Loucy (cell line): ENCODE results near the gene SLAIN2.

Source experiments
- H2AFZ ChIP-seq: fragments of 200-600 bp; sonication (generic); 2 replicates; pipeline ENCODE4 v1.6.0; 2016; ENCODE audit warnings: antibody characterized with exemption, mild to moderate bottlenecking, low read length, moderate library complexity
- H3F3A ChIP-seq: fragments of 200-600 bp; 2 replicates; pipeline ENCODE4 v1.6.0; 2016; ENCODE audit warnings: antibody characterized with exemption, low read depth, mild to moderate bottlenecking
- H3K27me3 ChIP-seq: fragments of 200-600 bp; sonication (generic); 2 replicates; pipeline ENCODE4 v1.6.1; 2014; ENCODE audit warnings: low read length, mild to moderate bottlenecking; ENCODE audit not compliant: insufficient read depth, poor library complexity, severe bottlenecking
- H3K36me3 ChIP-seq: fragments of 200-600 bp; sonication (generic); 2 replicates; pipeline ENCODE4 v1.6.1; 2016; ENCODE audit warnings: low read length; ENCODE audit not compliant: insufficient read depth
- H3K4me1 ChIP-seq: fragments of 200-600 bp; sonication (generic); 2 replicates; pipeline ENCODE4 v1.5.1; 2014; ENCODE audit warnings: low read length, mild to moderate bottlenecking; ENCODE audit not compliant: insufficient read depth, poor library complexity, severe bottlenecking
- H3K4me2 ChIP-seq: fragments of 200-600 bp; sonication (generic); 2 replicates; pipeline ENCODE4 v1.6.0; 2014; ENCODE audit warnings: antibody characterized with exemption, low read length, low read depth, mild to moderate bottlenecking; ENCODE audit not compliant: poor library complexity, severe bottlenecking
- H3K4me3 ChIP-seq: fragments of 200-600 bp; sonication (generic); 2 replicates; pipeline ENCODE4 v1.5.1; 2014; ENCODE audit warnings: low read length, mild to moderate bottlenecking, mixed read lengths; ENCODE audit not compliant: poor library complexity, severe bottlenecking
- H3K79me2 ChIP-seq: fragments of 200-600 bp; sonication (generic); 2 replicates; pipeline ENCODE4 v1.6.1; 2014; ENCODE audit warnings: low read length; ENCODE audit not compliant: insufficient read depth
- H3K9ac ChIP-seq: fragments of 200-600 bp; sonication (generic); 2 replicates; pipeline ENCODE4 v1.6.0; 2014; ENCODE audit warnings: mild to moderate bottlenecking, low read depth, low read length, moderate library complexity; ENCODE audit not compliant: poor library complexity, severe bottlenecking
- H3K9me2 ChIP-seq: fragments of 200-600 bp; sonication (generic); replicated peaks from 2 replicates; pipeline ENCODE4 v1.6.1; 2016; ENCODE audit warnings: low read depth, low read length, mixed read lengths
- H3K9me3 ChIP-seq: fragments of 200-600 bp; sonication (generic); 2 replicates; pipeline ENCODE4 v1.6.1; 2014; ENCODE audit warnings: mild to moderate bottlenecking, antibody characterized with exemption, low read length, low read depth; ENCODE audit not compliant: insufficient read depth
- H4K20me1 ChIP-seq: fragments of 200-600 bp; sonication (generic); 2 replicates; pipeline ENCODE4 v1.6.0; 2014; ENCODE audit warnings: antibody characterized with exemption, low read length, mild to moderate bottlenecking; ENCODE audit not compliant: insufficient read depth, poor library complexity, severe bottlenecking
- EZH2phosphoT487 ChIP-seq: fragments of 200-600 bp; IDR thresholded peaks from 2 replicates; pipeline ENCODE4 v1.6.1; 2018; ENCODE audit warnings: antibody characterized with exemption, mild to moderate bottlenecking, moderate library complexity, borderline replicate concordance
- TF ChIP-seq, protein P1 (sequence below): fragments of 200-600 bp; sonication (generic); conservative IDR thresholded peaks from 2 replicates; pipeline ENCODE4 v1.5.1; 2014; ENCODE audit warnings: mild to moderate bottlenecking, antibody characterized with exemption, low read length

The SLAIN2 gene

GRCh38 chr4:48445704-48446103 is 104.4 kb downstream of the SLAIN2 start:
- no peaks in the 10 kb centered on the region for H3K4me1 ChIP-seq
- H3K9ac ChIP-seq, result no peak overlapping the region
- H3K9me2 ChIP-seq, result no peaks in the 10 kb centered on the region
- no peaks in the 10 kb centered on the region for H3K79me2 ChIP-seq
- H3K27me3 ChIP-seq, result no peaks in the 10 kb centered on the region
- H3K4me3 ChIP-seq, result no peak overlapping the region
- H3K9me3 ChIP-seq, result no peaks in the 10 kb centered on the region
- H3K36me3 ChIP-seq, result no peaks in the 10 kb centered on the region
- H4K20me1 ChIP-seq, result no peaks in the 10 kb centered on the region
- H3F3A ChIP-seq, result no peaks in the 10 kb centered on the region
- no peak overlapping the region for H3K4me2 ChIP-seq
- TF ChIP-seq, protein P1, sequence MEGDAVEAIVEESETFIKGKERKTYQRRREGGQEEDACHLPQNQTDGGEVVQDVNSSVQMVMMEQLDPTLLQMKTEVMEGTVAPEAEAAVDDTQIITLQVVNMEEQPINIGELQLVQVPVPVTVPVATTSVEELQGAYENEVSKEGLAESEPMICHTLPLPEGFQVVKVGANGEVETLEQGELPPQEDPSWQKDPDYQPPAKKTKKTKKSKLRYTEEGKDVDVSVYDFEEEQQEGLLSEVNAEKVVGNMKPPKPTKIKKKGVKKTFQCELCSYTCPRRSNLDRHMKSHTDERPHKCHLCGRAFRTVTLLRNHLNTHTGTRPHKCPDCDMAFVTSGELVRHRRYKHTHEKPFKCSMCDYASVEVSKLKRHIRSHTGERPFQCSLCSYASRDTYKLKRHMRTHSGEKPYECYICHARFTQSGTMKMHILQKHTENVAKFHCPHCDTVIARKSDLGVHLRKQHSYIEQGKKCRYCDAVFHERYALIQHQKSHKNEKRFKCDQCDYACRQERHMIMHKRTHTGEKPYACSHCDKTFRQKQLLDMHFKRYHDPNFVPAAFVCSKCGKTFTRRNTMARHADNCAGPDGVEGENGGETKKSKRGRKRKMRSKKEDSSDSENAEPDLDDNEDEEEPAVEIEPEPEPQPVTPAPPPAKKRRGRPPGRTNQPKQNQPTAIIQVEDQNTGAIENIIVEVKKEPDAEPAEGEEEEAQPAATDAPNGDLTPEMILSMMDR, result peak; percentile 36; the same call in 1 of the 2 replicates
- no peak for TF ChIP-seq EZH2phosphoT487
- H2AFZ ChIP-seq, result no peak overlapping the region

DNA sequence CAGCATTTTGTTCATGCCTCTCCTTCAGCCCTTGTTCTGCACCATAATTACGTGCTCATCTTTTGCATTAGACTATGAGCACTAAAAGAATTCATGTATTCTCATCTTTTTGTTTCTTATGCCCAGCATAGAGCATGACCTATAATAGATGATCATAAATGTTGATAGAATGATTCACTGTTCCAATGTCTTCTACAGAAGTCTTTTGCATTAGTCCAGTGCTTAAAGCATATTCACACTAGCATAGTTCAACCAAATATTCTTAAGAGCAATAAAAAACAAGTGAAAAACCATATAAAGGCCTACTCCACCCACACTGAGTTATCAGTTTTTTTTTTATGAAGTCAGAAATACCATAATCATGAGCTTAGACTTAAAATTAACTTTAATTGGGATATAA is 105.3 kb downstream of the SLAIN2 start:
- no peak overlapping the region for H3K9ac ChIP-seq
- H3K27me3 ChIP-seq, result no peaks in the 10 kb centered on the region
- no peaks in the 10 kb centered on the region for H3K79me2 ChIP-seq
- no peaks in the 10 kb centered on the region for H4K20me1 ChIP-seq
- no peaks in the 10 kb centered on the region for H3K4me1 ChIP-seq
- no peaks in the 10 kb centered on the region for H3K9me2 ChIP-seq
- TF ChIP-seq EZH2phosphoT487, result no peak
- TF ChIP-seq, protein P1, result no peak
- H3K9me3 ChIP-seq, result no peaks in the 10 kb centered on the region
- H3F3A ChIP-seq, result no peaks in the 10 kb centered on the region
- no peak overlapping the region for H3K4me3 ChIP-seq
- H2AFZ ChIP-seq, result no peak overlapping the region
- H3K36me3 ChIP-seq, result no peaks in the 10 kb centered on the region
- H3K4me2 ChIP-seq, result no peak overlapping the region

GRCh38 chr4:48449151-48449550 is 107.8 kb downstream of the SLAIN2 start:
- Histone ChIP-seq H4K20me1 (no peaks in the 10 kb centered on the region), H3K27me3 (no peaks in the 10 kb centered on the region), H3K4me2 (no peak overlapping the region), H3K4me3 (no peak overlapping the region), H3K36me3 (no peaks in the 10 kb centered on the region), H2AFZ (0 out of 2 replicates have a peak overlapping the region, but pooled peaks have one; percentile 3), H3F3A (no peaks in the 10 kb centered on the region), H3K9ac (no peak overlapping the region), H3K4me1 (no peaks in the 10 kb centered on the region), H3K9me3 (no peaks in the 10 kb centered on the region), H3K9me2 (no peaks in the 10 kb centered on the region), H3K79me2 (no peaks in the 10 kb centered on the region)
- TF ChIP-seq, protein P1, result no peak
- TF ChIP-seq EZH2phosphoT487, result no peak
